ENCODE data around the gene ARV1. TPM values are rescaled to one million over a fixed set of nuclear protein-coding genes. Genes with fewer than 3 reads are reported as not detected.

ARV1 gene
- total and polyA plus RNA-seq, 2 experiments from 2014 or later, result 10.4 to 20.0 TPM

- Histone ChIP-seq H3K9me2 (ENCODE audit: insufficient read depth) (no peaks in the 10 kb centered on the region), H3K36me3 (ENCODE audit: insufficient read depth) (no peaks in the 10 kb centered on the region), H2AFZ (no peak overlapping the region), H3K4me3 (no peak overlapping the region), H3F3A (replicated peaks; ENCODE audit: low read depth) (no peaks in the 10 kb centered on the region), H3K79me2 (replicated peaks; ENCODE audit: insufficient read depth) (no peaks in the 10 kb centered on the region), H4K20me1 (replicated peaks; ENCODE audit: insufficient read depth) (peaks cover 14% of the 10 kb centered on the region), H3K4me2 (no peak overlapping the region), H3K27ac (ENCODE audit: low read depth) (no peak overlapping the region), H3K4me1 (ENCODE audit: insufficient read depth) (no peaks in the 10 kb centered on the region), H3K27me3 (ENCODE audit: insufficient read depth) (no peaks in the 10 kb centered on the region)
- Mint-ChIP-seq H3K27me3 (ENCODE audit: insufficient read depth, low read depth, poor library complexity) (no peaks in the 10 kb centered on the region), H3K4me1 (no peaks in the 10 kb centered on the region), H3K27ac (no peak overlapping the region), H3K9me3 (no peaks in the 10 kb centered on the region), H3K36me3 (ENCODE audit: low read depth) (no peaks in the 10 kb centered on the region), H3K4me3 (no peak overlapping the region)
- no peak for DNase-seq (ENCODE audit: low spot score)
- no peak for TF ChIP-seq EZH2 (IDR thresholded peaks at IDR 0.05; ENCODE audit: low read depth, unreplicated experiment)
- no peak for TF ChIP-seq EZH2phosphoT487 (IDR thresholded peaks at IDR 0.05; ENCODE audit: unreplicated experiment)
- TF ChIP-seq ZNF331 (CRISPR knock-in tag; IDR thresholded peaks at IDR 0.05; ENCODE audit: low read depth), result no peak
- TF ChIP-seq, protein P1, sequence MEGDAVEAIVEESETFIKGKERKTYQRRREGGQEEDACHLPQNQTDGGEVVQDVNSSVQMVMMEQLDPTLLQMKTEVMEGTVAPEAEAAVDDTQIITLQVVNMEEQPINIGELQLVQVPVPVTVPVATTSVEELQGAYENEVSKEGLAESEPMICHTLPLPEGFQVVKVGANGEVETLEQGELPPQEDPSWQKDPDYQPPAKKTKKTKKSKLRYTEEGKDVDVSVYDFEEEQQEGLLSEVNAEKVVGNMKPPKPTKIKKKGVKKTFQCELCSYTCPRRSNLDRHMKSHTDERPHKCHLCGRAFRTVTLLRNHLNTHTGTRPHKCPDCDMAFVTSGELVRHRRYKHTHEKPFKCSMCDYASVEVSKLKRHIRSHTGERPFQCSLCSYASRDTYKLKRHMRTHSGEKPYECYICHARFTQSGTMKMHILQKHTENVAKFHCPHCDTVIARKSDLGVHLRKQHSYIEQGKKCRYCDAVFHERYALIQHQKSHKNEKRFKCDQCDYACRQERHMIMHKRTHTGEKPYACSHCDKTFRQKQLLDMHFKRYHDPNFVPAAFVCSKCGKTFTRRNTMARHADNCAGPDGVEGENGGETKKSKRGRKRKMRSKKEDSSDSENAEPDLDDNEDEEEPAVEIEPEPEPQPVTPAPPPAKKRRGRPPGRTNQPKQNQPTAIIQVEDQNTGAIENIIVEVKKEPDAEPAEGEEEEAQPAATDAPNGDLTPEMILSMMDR (conservative IDR thresholded peaks at IDR 0.05; ENCODE audit: low read depth in 2 of 2), result no peak
- TF ChIP-seq CREB1 (CRISPR knock-in tag; IDR thresholded peaks at IDR 0.05; ENCODE audit: low read depth), result no peak
- TF ChIP-seq JUNB (IDR thresholded peaks at IDR 0.05; ENCODE audit: unreplicated experiment), result no peak
- TF ChIP-seq, protein P2, sequence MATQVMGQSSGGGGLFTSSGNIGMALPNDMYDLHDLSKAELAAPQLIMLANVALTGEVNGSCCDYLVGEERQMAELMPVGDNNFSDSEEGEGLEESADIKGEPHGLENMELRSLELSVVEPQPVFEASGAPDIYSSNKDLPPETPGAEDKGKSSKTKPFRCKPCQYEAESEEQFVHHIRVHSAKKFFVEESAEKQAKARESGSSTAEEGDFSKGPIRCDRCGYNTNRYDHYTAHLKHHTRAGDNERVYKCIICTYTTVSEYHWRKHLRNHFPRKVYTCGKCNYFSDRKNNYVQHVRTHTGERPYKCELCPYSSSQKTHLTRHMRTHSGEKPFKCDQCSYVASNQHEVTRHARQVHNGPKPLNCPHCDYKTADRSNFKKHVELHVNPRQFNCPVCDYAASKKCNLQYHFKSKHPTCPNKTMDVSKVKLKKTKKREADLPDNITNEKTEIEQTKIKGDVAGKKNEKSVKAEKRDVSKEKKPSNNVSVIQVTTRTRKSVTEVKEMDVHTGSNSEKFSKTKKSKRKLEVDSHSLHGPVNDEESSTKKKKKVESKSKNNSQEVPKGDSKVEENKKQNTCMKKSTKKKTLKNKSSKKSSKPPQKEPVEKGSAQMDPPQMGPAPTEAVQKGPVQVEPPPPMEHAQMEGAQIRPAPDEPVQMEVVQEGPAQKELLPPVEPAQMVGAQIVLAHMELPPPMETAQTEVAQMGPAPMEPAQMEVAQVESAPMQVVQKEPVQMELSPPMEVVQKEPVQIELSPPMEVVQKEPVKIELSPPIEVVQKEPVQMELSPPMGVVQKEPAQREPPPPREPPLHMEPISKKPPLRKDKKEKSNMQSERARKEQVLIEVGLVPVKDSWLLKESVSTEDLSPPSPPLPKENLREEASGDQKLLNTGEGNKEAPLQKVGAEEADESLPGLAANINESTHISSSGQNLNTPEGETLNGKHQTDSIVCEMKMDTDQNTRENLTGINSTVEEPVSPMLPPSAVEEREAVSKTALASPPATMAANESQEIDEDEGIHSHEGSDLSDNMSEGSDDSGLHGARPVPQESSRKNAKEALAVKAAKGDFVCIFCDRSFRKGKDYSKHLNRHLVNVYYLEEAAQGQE (IDR thresholded peaks at IDR 0.05; ENCODE audit: unreplicated experiment), result no peak
- no peak for ATAC-seq
Observed at GRCh38 chr1:230957580-230957989, 21.3 kb upstream of the ARV1 start.

- ATAC-seq (no peak), DNase-seq (ENCODE audit: low spot score) (no peak)
- H4K20me1 ChIP-seq (replicated peaks; ENCODE audit: insufficient read depth), result peaks cover 14% of the 10 kb centered on the region
- Mint-ChIP-seq H3K4me1 (no peaks in the 10 kb centered on the region), H3K9me3 (no peaks in the 10 kb centered on the region), H3K4me3 (no peak overlapping the region), H3K27me3 (ENCODE audit: insufficient read depth, low read depth, poor library complexity) (no peaks in the 10 kb centered on the region), H3K36me3 (ENCODE audit: low read depth) (no peaks in the 10 kb centered on the region), H3K27ac (no peak overlapping the region)
- no peaks in the 10 kb centered on the region for H3K36me3 ChIP-seq (ENCODE audit: insufficient read depth)
- H3K27me3 ChIP-seq (ENCODE audit: insufficient read depth), result no peaks in the 10 kb centered on the region
- no peak overlapping the region for H3K4me3 ChIP-seq
- no peaks in the 10 kb centered on the region; the same call in 1 of the 2 replicates for H3K79me2 ChIP-seq (replicated peaks; ENCODE audit: insufficient read depth)
- no peak overlapping the region for H3K4me2 ChIP-seq
- no peak overlapping the region for H3K27ac ChIP-seq (ENCODE audit: low read depth)
- H2AFZ ChIP-seq, result no peak overlapping the region
- no peaks in the 10 kb centered on the region for H3K4me1 ChIP-seq (ENCODE audit: insufficient read depth)
- H3K9me2 ChIP-seq (ENCODE audit: insufficient read depth), result no peaks in the 10 kb centered on the region
- no peaks in the 10 kb centered on the region for H3F3A ChIP-seq (replicated peaks; ENCODE audit: low read depth)
- TF ChIP-seq, protein P1 (conservative IDR thresholded peaks at IDR 0.05; ENCODE audit: low read depth in 2 of 2), result no peak
- TF ChIP-seq CREB1 (CRISPR knock-in tag; IDR thresholded peaks at IDR 0.05; ENCODE audit: low read depth) (no peak), ZNF331 (CRISPR knock-in tag; IDR thresholded peaks at IDR 0.05; ENCODE audit: low read depth) (no peak)
Observed at GRCh38 chr1:230958370-230958769, 20.5 kb upstream of the ARV1 start.

All from GM23338 (cell line).